HCT116 (cell line): ENCODE measurements around the gene OS9. TPM values are rescaled to one million over a fixed set of nuclear protein-coding genes. Genes with fewer than 3 reads are reported as not detected.
A peak's percentile ranks its signal among the peaks of the same experiment; 100 is the strongest.

Experiments used
- ATAC-seq: fragments of 200-7000 bp; cut with Tn5 transposase; 2 replicates; pipeline ENCODE4 v1.9.1; 2020; ENCODE audit warnings: mild to moderate bottlenecking, moderate library complexity
- BruUV-seq: library from RNA; stranded (reverse); fragments of 400-500 nt; replicated peaks from 2 replicates; lab custom pipeline; 2021; lab: Mats Ljungman, UMichigan
- CTCF ChIA-PET: fragments of 300-600 bp; sonication (Branson Sonifier 250); formaldehyde crosslinking; loops from one replicate; lab custom pipeline; 2021; ENCODE audit warnings: antibody characterized with exemption; lab: Charles Lee
- POLR2A ChIA-PET: fragments of 300-600, 350-600 bp; sonication (Branson Sonifier 250); formaldehyde crosslinking; loops from one replicate; lab custom pipeline; 2021; ENCODE audit warnings: antibody characterized with exemption; lab: Charles Lee
- RAD21 ChIA-PET, 2 experiments: fragments of 300-600 bp; sonication (Branson Sonifier 250); formaldehyde crosslinking; loops; one replicate each; lab custom pipeline; 2023; ENCODE audit warnings: low total read pairs in 2 of 2; ENCODE audit not compliant: uncharacterized antibody in 2 of 2, unreplicated experiment in 2 of 2, low non-redundant PET in 1 of 2; lab: Charles Lee
- DNase-seq: peaks from one replicate; pipeline ENCODE4 v3.0.0-alpha.2; 2010; ENCODE audit warnings: low read depth, low spot score
- H2AFZ ChIP-seq: fragments of 200-600 bp; shearing (Covaris generic), sonication (generic); 2 replicates; pipeline ENCODE4 v1.6.1; 2017; ENCODE audit warnings: low read depth, mixed run types, mixed read lengths, antibody characterized with exemption, low read length; ENCODE audit not compliant: poor library complexity, severe bottlenecking
- H3K27ac ChIP-seq: 2 replicates; pipeline ENCODE4 v1.5.1; 2012; ENCODE audit warnings: low read depth, low read length
- H3K27me3 ChIP-seq: fragments of 200-600 bp; sonication (generic); 2 replicates; pipeline ENCODE4 v1.6.1; 2016; ENCODE audit warnings: mixed run types, low read length, mixed read lengths; ENCODE audit not compliant: insufficient read depth
- H3K36me3 ChIP-seq, 2 experiments: fragments of 200-500 bp in 1 of 2; fragments of 200-600 bp in 1 of 2; sonication (Bioruptor generic) in 1 of 2; sonication (generic) in 1 of 2; 2 replicates each; pipeline versions ENCODE4 v1.5.1 to v1.6.1; 2014 to 2016; ENCODE audit warnings: low read length in 2 of 2, inconsistent platforms in 1 of 2, mixed read lengths in 1 of 2, mixed run types in 1 of 2; ENCODE audit not compliant: insufficient read depth in 2 of 2, control insufficient read depth in 1 of 2
- H3K4me1 ChIP-seq, 2 experiments: fragments of 200-600 bp in 1 of 2; sonication (generic) in 1 of 2; 2 replicates each; pipeline versions ENCODE4 v1.5.1 to v1.6.1; 2012 to 2017; ENCODE audit warnings: low read length in 2 of 2, inconsistent platforms in 1 of 2, mild to moderate bottlenecking in 1 of 2, mixed read lengths in 1 of 2, mixed run types in 1 of 2, moderate library complexity in 1 of 2; ENCODE audit not compliant: insufficient read depth in 2 of 2, control insufficient read depth in 1 of 2
- H3K4me2 ChIP-seq: fragments of 200-600 bp; sonication (generic); 2 replicates; pipeline ENCODE4 v1.6.1; 2017; ENCODE audit warnings: mixed run types, low read length, mixed read lengths
- H3K4me3 ChIP-seq, 2 experiments: fragments of 200-600 bp in 1 of 2; sonication (generic) in 1 of 2; replicated peaks in 1 of 2; 2 replicates each; pipeline ENCODE4 v1.5.1; 2011 to 2016; ENCODE audit warnings: low read length in 2 of 2, control low read depth in 1 of 2, low read depth in 1 of 2, mild to moderate bottlenecking in 1 of 2, mixed read lengths in 1 of 2, mixed run types in 1 of 2
- H3K79me2 ChIP-seq: fragments of 200-600 bp; sonication (generic); 2 replicates; pipeline ENCODE4 v1.6.1; 2017; ENCODE audit warnings: mild to moderate bottlenecking, mixed run types, low read length, moderate library complexity, mixed read lengths; ENCODE audit not compliant: insufficient read depth
- H3K9ac ChIP-seq: fragments of 200-600 bp; sonication (generic); 2 replicates; pipeline ENCODE4 v1.6.1; 2016; ENCODE audit warnings: low read length, mixed read lengths
- H3K9me2 ChIP-seq: fragments of 200-600 bp; sonication (generic), shearing (Covaris generic); 2 replicates; pipeline ENCODE4 v1.6.1; 2017; ENCODE audit warnings: mixed run types, mild to moderate bottlenecking, moderate library complexity; ENCODE audit not compliant: insufficient read depth
- H3K9me3 ChIP-seq, 2 experiments: fragments of 200-500 bp in 1 of 2; fragments of 200-600 bp in 1 of 2; sonication (Bioruptor generic) in 1 of 2; sonication (generic) in 1 of 2; 2 replicates each; pipeline ENCODE4 v1.6.1; 2014 to 2017; ENCODE audit warnings: low read length in 2 of 2, mixed read lengths in 2 of 2, inconsistent platforms in 1 of 2, low read depth in 1 of 2, mild to moderate bottlenecking in 1 of 2, mixed run types in 1 of 2, moderate library complexity in 1 of 2; ENCODE audit not compliant: control insufficient read depth in 1 of 2, insufficient read depth in 1 of 2
- H4K20me1 ChIP-seq: fragments of 200-600 bp; sonication (generic), shearing (Covaris generic); 2 replicates; pipeline ENCODE4 v1.6.1; 2017; ENCODE audit warnings: mixed run types, mild to moderate bottlenecking, moderate library complexity; ENCODE audit not compliant: insufficient read depth
- ATF3 ChIP-seq: IDR thresholded peaks from 2 replicates; pipeline ENCODE4 v1.6.1; 2012
- CTCF ChIP-seq, 3 experiments: fragments of 200-600 bp in 1 of 3; sonication (generic) in 1 of 3; IDR thresholded peaks in 2 of 3; conservative IDR thresholded peaks in 1 of 3; 2 replicates each; pipeline ENCODE4 v1.5.1; 2012 to 2017; ENCODE audit warnings: low read depth in 2 of 3, low read length in 2 of 3, antibody characterized with exemption in 1 of 3, borderline replicate concordance in 1 of 3, control low read depth in 1 of 3, mild to moderate bottlenecking in 1 of 3, mixed read lengths in 1 of 3, mixed run types in 1 of 3, moderate library complexity in 1 of 3; ENCODE audit not compliant: insufficient read depth in 1 of 3
- ELF1 ChIP-seq: IDR thresholded peaks from 2 replicates; pipeline ENCODE4 v1.6.1; 2012; ENCODE audit warnings: low read depth, borderline replicate concordance
- FOSL1 ChIP-seq: IDR thresholded peaks from 2 replicates; pipeline ENCODE4 v1.6.1; 2012; ENCODE audit warnings: low read depth
- JUND ChIP-seq: IDR thresholded peaks from 2 replicates; pipeline ENCODE4 v1.6.1; 2012
- POLR2A ChIP-seq: IDR thresholded peaks from 2 replicates; pipeline ENCODE4 v1.7.0; 2011; ENCODE audit warnings: borderline replicate concordance; ENCODE audit not compliant: insufficient read depth, insufficient read length; ENCODE audit errors: extremely low read depth
- POLR2AphosphoS5 ChIP-seq: IDR thresholded peaks from 2 replicates; pipeline ENCODE4 v1.6.1; 2011; ENCODE audit warnings: mild to moderate bottlenecking, low read depth, low read length, moderate library complexity
- RAD21 ChIP-seq: IDR thresholded peaks from 2 replicates; pipeline ENCODE4 v1.6.1; 2012; ENCODE audit warnings: low read depth, mild to moderate bottlenecking
- SIN3A ChIP-seq: IDR thresholded peaks from 2 replicates; pipeline ENCODE4 v1.6.1; 2012; ENCODE audit warnings: low read depth
- SP1 ChIP-seq: IDR thresholded peaks from 2 replicates; pipeline ENCODE4 v1.6.1; 2012; ENCODE audit warnings: low read depth
- TCF7L2 ChIP-seq: IDR thresholded peaks from 2 replicates; pipeline ENCODE4 v1.7.0; 2011; ENCODE audit warnings: borderline replicate concordance, inconsistent platforms; ENCODE audit not compliant: insufficient read depth, insufficient read length; ENCODE audit errors: extremely low read depth
- YY1 ChIP-seq: IDR thresholded peaks from 2 replicates; pipeline ENCODE4 v1.6.1; 2011; ENCODE audit warnings: low read length, low read depth, moderate library complexity, mild to moderate bottlenecking; ENCODE audit not compliant: insufficient replicate concordance; ENCODE audit errors: extremely low read depth
- intact Hi-C: fragments of 100-400 bp; cut with micrococcal nuclease; formaldehyde crosslinking; loops from 2 replicates; pipeline ENCODE4 v1.10.0; 2022
- total RNA-seq: library from RNA; stranded (reverse); gene quantifications from one replicate; pipeline ENCODE4 v1.2.1, GENCODE V29; 2021; ENCODE audit not compliant: unreplicated experiment
- TF ChIP-seq, protein P1 (sequence below): IDR thresholded peaks from 2 replicates; pipeline ENCODE4 v1.6.1; 2012

OS9 gene
- total RNA-seq, 1 experiment from 2014 or later = 98.4 TPM

GRCh38 chr12:57765698-57766463 lies 71.9 kb downstream of the OS9 start:
- ATAC-seq (peak; percentile 39), DNase-seq (no peak)
- H3K4me1 ChIP-seq = peaks cover 11 to 43% of the 10 kb centered on the region in 2 experiments
- peak overlapping the region; percentile 81 for H3K9ac ChIP-seq
- no TSS peak for BruUV-seq
- ChIA-PET CTCF (interaction anchor here (4.0 kb wide), 1 partner anchor 10 kb away, joined by 51 read pairs; no protein-coding TSS in a partner anchor), RAD21 (no interaction called here), POLR2A (interaction anchor here (0.9 to 2.4 kb wide), 8 partner anchors 9 to 175 kb away, joined by 3 to 12 read pairs (median 4); partner anchors contain the start of genes ATP23 and CDK4)
- H3K27me3 ChIP-seq = no peaks in the 10 kb centered on the region
- H4K20me1 ChIP-seq = no peaks in the 10 kb centered on the region
- peak overlapping the region; percentile 73 for H3K27ac ChIP-seq
- peak overlapping the region; percentile 72 to 81 for H3K4me3 ChIP-seq
- intact Hi-C loops = no loop called here
- H3K4me2 ChIP-seq = peak overlapping the region; percentile 100
- peaks cover 13 to 26% of the 10 kb centered on the region in 2 experiments; a peak in 3 of 4 replicates for H3K36me3 ChIP-seq
- no peak; the same call in 1 of the 2 replicates for TF ChIP-seq POLR2AphosphoS5
- no peak for TF ChIP-seq TCF7L2
- no peak for TF ChIP-seq ELF1
- peak; percentile 33 for TF ChIP-seq POLR2A
- no peak for TF ChIP-seq JUND
- no peak for TF ChIP-seq SIN3A
- H2AFZ ChIP-seq = no peak overlapping the region
- no peaks in the 10 kb centered on the region for H3K9me3 ChIP-seq
- H3K79me2 ChIP-seq = peaks cover 6% of the 10 kb centered on the region
- H3K9me2 ChIP-seq = no peaks in the 10 kb centered on the region

GRCh38 chr12:57766464-57767304 lies 72.8 kb downstream of the OS9 start, which contains the start of gene CYP27B1:
CYP27B1 (minus strand) TSS chr12:57767078; CDS start chr12:57767041, 37 bp downstream.
- Histone ChIP-seq H3K27me3 (no peaks in the 10 kb centered on the region), H3K9me2 (no peaks in the 10 kb centered on the region), H3K36me3 (peaks cover 13 to 27% of the 10 kb centered on the region in 2 experiments; a peak in 3 of 4 replicates), H3K9me3 (no peaks in the 10 kb centered on the region), H3K4me1 (peaks cover 11 to 47% of the 10 kb centered on the region in 2 experiments), H3K79me2 (peaks cover 14% of the 10 kb centered on the region), H2AFZ (no peak within 1 kb of the TSS), H3K27ac (peak within 1 kb of the TSS; percentile 73), H3K4me3 (peak within 1 kb of the TSS; percentile 72 to 81), H3K4me2 (peak within 1 kb of the TSS; percentile 100), H4K20me1 (no peaks in the 10 kb centered on the region), H3K9ac (peak within 1 kb of the TSS; percentile 81)
- ChIA-PET POLR2A (interaction anchor here (0.9 to 2.4 kb wide), 8 partner anchors 10 to 175 kb away, joined by 3 to 12 read pairs (median 4); partner anchors contain the start of genes ATP23 and CDK4), RAD21 (no interaction called here), CTCF (interaction anchor here (4.0 kb wide), 1 partner anchor 10 kb away, joined by 51 read pairs; no protein-coding TSS in a partner anchor)
- DNase-seq = no peak
- intact Hi-C loops = no loop called here
- peak; percentile 41 for ATAC-seq
- no TSS peak for BruUV-seq
- TF ChIP-seq, protein P1, sequence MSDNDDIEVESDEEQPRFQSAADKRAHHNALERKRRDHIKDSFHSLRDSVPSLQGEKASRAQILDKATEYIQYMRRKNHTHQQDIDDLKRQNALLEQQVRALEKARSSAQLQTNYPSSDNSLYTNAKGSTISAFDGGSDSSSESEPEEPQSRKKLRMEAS = no peak
- no peak for TF ChIP-seq ATF3
- TF ChIP-seq YY1 = no peak
- no peak for TF ChIP-seq ELF1
- TF ChIP-seq RAD21 = no peak
- TF ChIP-seq FOSL1 = no peak
- TF ChIP-seq SP1 = no peak
- TF ChIP-seq CTCF (IDR thresholded peaks at IDR 0.05 in 2 of 3, conservative IDR thresholded peaks at IDR 0.05 in 1 of 3; ENCODE audit: borderline replicate concordance in 1 of 3, insufficient read depth in 1 of 3, low read depth in 2 of 3, low read length in 2 of 3) = no peak
- peak; percentile 60 for TF ChIP-seq POLR2AphosphoS5
